AG10803 (cell line): ENCODE results near the gene STK11.

Experiments used
- DNase-seq: peaks from one replicate; pipeline ENCODE4 v3.0.0; 2010; ENCODE audit warnings: low read depth
- H3K4me3 ChIP-seq: 2 replicates; pipeline ENCODE4 v1.5.1; 2011; ENCODE audit warnings: mild to moderate bottlenecking, low read length, control low read depth
- TF ChIP-seq, protein P1 (sequence below): conservative IDR thresholded peaks from 2 replicates; pipeline ENCODE4 v1.5.1; 2011; ENCODE audit warnings: mild to moderate bottlenecking, low read length, control low read depth, inconsistent platforms

STK11 gene

DNA sequence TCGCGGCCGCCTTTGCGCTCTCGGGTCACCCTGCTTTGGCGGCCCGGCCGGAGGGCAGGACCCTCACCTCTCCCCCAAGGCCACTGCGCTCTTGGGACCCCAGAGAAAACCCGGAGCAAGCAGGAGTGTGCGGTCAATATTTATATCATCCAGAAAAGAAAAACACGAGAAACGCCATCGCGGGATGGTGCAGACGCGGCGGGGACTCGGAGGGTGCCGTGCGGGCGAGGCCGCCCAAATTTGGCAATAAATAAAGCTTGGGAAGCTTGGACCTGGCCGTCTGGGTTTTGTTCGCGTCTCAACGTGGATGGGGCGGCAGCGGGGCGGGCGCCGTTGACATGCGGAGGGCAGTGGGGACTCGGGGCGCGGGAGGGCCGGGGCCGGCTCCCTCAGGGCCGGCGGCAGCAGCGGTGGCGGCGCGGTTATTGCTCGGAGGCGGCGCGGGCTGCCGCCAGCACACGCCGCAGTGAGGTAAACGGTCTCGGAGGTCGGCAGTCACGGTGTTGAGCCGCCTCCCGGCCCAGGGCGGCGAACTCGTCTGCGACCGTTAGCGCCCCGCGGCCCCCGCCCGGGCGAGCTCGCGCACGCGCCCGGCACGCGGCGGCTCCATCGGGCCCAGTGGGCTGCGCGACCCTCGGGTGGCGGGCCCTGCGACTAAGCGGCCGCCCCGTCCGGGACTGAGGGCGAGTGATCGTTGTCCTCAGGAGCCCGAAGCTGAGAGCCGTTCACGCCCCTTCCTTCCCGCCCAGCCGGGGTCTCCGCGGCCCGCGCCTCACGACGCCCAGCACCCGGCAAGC is 22.8 kb downstream of the STK11 start:
- no peak for DNase-seq

DNA sequence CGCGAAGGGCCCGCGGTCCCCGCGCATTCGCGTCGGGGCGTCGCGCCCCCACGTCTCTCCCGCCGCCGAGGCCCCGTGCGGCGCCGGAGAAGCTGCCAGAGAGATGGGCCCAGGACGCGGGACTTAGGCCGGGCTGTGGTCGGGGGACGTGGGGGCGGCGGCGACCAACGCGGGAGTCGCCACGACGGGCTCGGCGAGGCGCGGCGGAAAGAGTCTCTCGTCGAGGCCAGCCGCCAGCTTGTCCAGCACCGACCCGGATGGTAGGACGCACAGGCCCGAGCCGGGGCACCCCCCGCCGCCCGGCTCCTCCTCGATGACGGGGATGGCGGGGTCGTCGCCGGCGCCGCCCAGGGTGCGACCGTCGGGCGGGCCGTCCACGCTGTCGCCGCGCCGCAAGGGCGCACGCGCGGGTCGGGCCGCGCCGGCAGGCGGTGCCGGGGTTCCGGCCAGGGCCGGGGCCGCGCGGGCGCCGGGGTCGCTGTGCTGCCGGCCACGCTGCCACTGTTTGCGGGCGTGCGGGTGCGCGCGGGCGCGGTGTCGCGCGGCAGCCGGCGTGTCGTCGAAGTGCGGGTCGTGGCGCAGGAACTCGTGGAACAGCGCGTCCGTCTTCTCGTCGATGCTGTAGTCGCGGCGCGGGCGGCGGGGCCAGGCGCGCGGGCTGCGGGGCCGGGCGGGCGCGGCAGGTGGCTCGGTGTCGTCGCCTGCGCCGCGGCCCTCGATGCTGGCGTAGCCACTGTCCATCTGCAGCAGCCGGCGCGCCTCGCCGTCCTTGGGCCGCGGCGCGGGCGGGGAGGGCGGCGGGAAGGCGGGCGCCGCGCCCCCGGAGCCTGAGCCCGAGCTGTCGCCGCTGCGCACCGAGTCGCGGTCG is 23.7 kb downstream of the STK11 start:
- DNase-seq: no peak
- TF ChIP-seq, protein P1, sequence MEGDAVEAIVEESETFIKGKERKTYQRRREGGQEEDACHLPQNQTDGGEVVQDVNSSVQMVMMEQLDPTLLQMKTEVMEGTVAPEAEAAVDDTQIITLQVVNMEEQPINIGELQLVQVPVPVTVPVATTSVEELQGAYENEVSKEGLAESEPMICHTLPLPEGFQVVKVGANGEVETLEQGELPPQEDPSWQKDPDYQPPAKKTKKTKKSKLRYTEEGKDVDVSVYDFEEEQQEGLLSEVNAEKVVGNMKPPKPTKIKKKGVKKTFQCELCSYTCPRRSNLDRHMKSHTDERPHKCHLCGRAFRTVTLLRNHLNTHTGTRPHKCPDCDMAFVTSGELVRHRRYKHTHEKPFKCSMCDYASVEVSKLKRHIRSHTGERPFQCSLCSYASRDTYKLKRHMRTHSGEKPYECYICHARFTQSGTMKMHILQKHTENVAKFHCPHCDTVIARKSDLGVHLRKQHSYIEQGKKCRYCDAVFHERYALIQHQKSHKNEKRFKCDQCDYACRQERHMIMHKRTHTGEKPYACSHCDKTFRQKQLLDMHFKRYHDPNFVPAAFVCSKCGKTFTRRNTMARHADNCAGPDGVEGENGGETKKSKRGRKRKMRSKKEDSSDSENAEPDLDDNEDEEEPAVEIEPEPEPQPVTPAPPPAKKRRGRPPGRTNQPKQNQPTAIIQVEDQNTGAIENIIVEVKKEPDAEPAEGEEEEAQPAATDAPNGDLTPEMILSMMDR: no peak

More for the DNA sequence above, 22.8 kb downstream of the STK11 start:
- TF ChIP-seq, protein P1: no peak
- H3K4me3 ChIP-seq: no peak overlapping the region

DNA sequence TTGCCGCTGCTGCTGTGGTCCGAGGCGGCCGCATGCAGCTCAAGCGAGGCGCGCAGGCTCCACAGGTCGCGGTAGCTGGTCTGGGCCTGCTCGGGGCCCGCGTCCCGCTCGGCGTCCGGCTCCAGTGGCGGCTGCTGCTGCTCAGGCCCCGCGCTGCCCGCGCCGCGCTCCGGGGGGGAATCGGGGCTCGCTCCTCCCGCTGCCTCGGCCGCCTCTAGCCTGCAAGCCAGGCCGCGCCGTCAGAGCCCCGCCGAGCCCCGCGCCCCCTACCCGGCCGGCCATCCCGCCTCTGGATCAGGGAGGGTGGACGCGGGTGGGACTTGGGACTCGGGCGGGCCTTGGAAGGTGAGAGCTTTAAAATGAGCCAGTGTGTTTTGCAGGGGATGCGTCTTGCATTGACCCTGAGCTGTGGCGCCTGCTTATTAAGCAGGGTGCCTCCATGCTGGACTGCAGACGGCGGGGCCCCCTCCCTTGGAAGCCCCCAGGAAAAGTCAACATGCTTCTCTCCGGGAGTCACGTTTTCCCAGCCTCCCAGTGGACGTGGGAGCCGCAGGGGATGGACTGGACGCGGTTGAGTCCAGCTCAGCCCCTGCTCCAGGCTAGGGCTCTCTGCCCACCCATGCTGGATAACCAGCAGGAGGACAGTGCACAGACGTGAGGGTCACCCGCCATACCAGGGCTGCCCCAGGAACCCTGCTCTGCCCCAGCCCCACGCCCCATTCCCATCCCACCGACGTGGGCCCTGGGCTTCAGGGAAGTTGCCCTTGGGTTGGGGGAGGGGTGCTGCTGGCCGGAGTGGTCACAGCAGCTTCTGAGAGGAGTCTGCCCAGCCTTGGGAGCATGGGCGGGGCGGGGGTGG is 24.6 kb downstream of the STK11 start:
- TF ChIP-seq, protein P1: no peak
- DNase-seq: no peak
- H3K4me3 ChIP-seq: no peak overlapping the region

More for the DNA sequence above, 23.7 kb downstream of the STK11 start:
- H3K4me3 ChIP-seq: no peak overlapping the region

DNA sequence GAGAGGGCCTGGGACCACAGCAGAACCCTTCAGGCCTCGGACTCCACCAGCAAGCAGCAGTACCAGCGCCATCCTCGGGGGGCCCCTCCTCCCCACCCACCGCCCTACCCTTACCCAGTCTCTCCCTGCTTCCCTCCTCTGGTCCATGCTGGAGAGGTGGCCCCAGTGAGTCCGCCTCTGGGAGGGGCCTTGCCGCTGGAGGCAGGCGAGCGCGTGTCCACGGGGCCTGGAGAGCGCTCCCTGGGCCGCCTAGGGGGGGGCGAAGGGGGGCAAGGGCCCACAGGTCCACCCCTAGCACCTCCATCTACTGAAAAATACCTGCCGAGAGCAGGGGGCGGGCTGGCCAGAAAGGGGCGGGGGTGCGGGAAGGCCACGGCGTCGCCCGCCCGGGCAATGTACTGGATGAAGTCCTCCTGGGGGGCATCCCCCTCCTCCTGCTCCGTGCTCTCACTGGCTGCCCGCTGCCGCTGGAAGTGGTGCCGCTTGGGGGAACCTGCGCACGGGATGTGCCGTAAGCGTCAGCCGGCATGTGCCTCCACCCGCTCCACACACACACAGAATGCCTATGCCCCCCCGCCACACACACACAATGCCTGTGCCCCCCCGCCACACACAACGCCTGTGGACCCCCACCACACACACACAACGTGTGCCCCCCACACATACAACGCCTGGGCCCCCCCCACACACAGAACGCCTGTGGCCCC is 25.4 kb downstream of the STK11 start:
- DNase-seq: no peak
- no peak overlapping the region for H3K4me3 ChIP-seq
- TF ChIP-seq, protein P1: no peak

DNA sequence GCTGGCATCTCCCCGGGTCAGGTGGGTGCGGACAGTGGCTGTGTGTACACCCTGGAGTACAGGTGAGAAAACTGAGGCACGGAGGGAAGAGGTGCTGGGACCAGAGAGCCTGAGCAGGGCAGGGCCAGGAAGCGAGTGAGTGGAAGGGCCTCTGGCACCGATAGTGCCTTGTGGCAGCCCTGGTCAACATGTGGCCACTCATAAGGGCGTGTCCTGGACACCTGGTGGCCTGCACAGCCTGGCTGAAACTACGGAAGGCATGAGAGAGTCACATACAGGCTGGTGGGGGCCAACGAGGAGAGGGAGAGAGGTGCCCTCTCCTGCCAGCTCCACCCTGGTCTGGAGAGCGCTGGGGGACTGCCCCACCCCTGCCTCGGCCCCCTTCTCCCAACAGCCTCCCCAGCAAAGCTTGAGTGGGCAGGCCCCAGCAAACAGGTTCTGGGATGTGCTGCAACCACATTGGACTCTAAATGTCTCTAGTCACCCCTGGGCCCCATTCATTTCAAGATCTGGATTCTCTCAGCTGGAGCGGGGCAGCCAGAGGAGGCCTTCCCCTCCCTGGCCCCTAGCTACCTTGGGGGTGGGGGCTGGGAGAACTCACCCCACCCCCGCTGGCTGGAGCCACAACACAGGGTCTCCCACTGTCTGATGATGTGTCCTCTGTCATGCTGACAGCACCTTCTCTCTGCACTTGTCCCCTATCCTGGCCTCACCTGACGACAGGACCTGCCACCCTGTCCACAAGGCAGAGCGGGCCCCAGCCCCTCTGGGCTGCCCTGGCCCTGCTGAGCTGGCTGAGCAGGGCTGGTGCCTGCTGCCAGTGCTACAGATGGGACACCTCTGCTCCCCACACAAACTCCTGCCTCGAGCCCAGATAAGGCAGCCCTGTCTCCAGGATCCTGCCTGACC is 26.4 kb downstream of the STK11 start:
- DNase-seq: no peak
- TF ChIP-seq, protein P1: no peak

More for the DNA sequence above, 26.4 kb downstream of the STK11 start:
- H3K4me3 ChIP-seq: no peak overlapping the region
